Measurements from ENCODE around the gene TTLL5.
"Not testable (repeated sequence)": the region's sequence is repeated elsewhere in the genome, so short reads cannot be mapped to it uniquely, and the experiment has no call there.

The TTLL5 gene

DNA sequence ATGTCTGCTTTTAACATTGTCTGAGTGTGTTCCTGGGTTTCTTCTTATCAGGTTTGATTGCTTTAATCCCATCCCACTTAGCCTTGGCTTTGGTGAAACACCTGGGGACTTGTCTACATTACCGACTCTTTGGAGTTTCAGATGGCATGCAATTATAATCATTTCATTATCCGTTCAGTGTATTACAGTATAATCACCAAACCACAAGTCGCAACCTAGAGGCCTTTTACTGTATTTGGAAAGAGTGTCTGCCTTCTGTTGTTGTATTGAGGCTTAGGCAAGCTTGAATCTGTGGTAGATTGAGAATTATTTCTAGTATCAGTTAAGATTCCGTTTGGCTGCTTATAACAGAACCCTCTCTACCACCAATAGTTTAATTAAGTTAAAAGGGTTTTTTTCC lies 216.8 kb downstream of the TTLL5 start:
- no peak for DNase-seq

DNA sequence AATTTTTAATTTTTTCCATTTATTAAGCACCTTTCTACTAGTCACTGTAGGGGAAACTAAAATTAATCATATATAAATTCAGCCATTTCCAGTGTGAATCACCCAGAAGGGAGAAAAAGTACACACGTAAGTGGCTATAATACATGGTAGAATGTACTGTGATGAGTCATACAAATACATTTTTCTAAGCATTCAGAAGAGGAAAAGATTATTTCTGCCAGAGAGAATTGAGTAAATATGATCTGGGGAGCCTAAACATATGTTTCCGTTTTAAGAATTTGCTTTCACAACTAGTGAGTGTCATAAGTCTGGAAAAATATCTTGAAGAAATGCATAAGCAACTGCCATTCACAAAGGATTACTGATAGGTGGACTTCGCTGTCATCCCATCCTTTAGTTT lies 218.0 kb downstream of the TTLL5 start:
- no peak for DNase-seq

DNA sequence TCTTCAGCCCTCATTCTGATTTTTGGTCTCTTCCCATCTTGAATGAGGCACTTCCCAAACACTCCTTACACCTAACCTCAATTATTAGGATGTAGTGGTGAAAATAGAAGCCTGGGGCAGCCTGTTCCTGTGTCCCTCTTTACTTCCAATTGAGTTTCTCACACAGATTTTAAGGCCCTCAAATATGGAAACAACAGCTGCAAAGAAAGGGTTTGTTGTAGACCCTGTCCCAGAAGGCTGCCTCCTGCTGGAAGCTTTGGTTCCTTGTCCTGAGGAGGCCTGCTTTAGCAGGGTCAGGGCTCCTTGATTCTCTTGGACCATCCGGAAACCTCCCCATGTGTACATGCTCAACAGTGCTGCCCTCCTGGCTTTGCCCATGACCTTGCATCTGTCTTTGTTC lies 219.5 kb downstream of the TTLL5 start:
- no peak for DNase-seq

DNA sequence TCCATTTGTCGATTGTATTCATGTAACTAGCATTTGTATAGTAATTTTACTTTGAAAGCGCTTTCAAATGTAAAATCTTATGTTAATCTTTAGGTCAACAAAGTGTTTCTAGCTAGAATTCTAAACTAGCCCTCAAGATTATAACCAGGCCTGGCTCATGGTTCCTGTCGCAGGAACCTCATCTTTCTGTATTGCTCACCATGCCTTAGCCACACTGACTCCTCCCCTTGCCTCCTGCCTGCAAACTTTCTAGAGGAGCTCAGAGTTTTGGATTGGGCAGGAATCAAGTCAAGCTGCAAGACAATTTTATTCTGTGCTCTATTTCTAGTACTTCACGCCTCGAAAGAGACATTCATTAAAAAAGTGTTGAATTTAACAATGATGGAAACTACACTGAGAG lies 220.9 kb downstream of the TTLL5 start:
- DNase-seq, result no peak

DNA sequence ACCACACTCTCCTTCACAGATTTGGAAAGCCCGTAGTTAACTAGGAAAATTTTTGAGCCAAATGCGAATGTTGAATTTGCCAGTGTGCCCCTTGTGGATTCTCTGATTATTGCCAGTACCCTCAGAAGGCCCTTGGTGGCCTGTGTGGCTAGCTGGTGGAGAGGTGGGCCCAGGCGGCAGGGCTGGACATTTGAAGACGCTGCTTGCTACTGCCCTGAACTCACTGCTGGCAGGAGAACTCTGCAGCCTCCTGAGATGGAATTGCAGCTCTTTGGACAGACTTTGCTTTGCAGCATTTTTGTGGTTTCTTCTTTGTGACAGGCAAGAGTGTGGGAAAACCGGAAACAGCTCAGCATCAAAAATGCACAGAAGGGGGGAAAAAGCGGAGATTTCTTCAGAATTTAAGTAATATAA lies 223.2 kb downstream of the TTLL5 start:
- no peak for DNase-seq

DNA sequence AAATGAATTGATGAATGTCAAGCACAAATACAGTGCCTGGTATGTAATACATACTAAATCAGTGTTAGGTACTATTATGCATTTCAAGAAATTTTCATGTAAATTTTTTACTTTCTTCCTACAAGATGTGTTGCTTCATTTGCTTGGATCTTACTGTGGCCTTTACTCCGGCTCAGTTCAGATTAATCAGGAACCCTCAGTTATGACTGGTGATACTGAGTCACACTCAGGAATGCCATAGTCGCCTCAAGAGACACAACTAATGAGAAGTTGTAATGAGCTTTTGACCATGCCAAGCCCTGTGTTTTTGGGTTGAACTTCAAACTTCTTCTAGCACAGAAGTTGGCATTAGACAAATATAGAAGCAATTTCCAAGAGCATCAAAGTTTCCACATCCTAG lies 224.8 kb downstream of the TTLL5 start:
- no peak for DNase-seq

DNA sequence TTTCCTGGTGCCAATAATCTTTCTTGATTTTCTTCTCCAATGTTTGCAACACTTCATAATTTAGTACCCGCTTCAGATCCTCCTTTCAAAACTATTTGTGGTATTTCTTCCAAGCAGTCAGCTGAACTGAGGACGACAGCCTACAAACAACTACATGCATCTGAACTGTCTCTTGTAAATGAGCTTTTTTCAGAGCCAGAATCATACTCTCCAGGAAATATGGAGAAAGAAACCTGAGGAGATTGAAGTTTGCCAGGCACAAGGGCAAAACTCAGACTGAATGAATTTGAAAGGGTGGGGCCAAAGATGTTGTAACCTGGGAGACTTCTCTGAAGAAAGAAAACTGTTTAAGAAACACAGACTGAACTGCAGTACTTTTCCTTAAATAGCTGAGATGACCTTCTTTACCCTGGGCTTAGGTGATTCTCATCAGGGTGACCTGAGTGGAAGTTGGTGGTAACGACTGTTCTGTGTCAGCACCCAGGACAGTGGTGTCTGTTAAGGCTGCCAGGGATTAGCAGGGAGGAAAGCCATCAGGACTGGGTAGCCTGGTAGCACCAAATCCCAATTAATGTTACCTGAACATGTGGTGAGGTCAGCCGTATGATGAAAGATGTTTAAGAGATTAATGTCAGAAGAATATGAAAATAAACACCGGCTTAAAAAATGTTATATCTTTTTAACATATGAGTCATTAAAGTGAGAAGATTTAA lies 225.7 kb downstream of the TTLL5 start:
- DNase-seq, result no peak

DNA sequence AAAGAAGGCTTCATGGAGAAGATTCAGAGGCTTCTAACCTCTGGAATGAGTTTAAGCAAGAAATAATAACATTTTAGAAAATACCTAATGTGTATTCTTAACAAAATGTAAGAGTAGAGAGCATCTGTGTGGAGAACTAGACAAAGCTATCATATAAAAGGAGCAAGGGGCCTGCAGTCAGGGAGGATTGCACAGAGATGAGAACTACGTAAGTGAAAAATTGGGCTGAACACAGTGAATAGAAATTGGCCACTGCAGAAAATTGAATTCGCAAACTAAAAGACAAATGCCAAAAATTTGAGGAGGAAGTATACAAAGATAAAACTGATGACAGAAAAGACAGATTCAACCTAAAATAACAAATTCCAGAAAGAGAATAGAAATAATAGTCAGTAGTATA lies 227.9 kb downstream of the TTLL5 start:
- DNase-seq, result no peak

DNA sequence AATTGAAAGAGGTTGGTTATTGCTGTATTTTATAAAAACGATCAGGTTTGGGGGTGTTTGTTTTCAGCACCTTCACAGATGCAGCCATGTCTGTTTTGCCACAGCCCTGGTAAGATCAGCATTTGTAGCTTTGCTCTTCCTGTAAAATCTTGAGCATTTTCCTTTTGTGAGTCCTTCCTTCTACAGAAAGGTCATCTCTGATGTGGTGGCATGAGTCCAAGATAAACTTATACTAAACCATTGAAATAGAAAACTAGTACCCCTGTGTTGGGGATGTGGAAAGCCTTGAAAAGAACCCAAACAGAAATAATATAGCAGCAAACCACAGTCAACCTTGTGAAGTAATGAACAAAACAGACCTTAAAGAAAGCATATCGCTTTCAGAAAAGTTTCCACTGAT lies 235.3 kb downstream of the TTLL5 start:
- DNase-seq, result no peak

DNA sequence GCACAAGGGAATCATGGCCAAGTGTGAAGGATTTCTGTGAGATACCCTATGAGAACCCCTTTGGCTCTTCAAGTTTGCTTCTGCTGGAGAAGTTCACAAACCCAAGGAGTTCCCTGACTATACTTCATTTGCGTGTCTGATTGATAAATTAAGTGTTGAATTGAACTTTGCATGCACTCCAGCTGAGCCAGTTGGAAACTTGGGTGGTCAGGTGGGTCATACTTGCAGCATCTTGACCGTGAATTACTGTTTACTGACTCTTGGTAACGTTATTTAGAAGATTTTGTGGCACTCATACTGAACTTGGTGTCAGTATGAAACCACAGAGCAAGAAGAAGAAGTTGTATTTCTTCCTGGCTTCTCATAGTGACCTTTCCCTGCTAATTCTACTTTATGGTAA lies 243.3 kb downstream of the TTLL5 start:
- DNase-seq, result no peak

DNA sequence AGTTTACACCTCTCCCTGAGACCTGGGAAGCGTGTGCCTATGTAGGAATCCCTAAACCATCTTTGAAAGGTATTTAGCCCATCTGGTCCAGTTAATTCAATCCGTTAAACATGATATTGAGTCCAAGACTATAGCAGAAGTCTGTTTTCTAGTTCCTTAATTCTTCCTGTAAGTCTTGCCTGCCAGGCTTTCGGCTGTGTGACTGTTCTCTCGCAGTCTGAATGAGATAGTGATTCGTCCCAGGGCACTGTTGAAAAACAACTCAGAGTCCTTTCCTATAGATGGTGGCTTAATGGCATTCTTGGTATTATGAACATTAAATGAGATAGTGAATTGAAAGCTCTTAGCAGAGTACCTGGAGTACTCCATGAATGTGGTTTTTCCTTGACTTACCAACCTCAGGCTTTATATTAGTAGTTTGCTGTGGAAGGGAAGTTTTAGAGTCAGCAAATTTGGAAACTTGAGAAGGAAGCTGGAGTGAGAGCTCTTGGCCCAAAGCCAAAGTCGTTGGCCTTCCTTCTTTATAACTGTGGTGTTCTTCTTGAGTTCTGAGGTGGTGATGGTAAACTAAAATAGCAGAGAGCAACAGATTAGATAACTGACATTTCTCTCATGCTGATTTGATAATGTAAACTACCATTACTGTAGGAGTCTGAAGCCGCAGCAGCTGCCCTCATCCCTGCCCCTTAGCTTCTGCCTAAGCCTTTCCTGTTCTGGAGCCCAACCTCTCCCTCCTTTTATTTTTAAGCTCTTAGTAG lies 244.3 kb downstream of the TTLL5 start:
- no peak for DNase-seq

DNA sequence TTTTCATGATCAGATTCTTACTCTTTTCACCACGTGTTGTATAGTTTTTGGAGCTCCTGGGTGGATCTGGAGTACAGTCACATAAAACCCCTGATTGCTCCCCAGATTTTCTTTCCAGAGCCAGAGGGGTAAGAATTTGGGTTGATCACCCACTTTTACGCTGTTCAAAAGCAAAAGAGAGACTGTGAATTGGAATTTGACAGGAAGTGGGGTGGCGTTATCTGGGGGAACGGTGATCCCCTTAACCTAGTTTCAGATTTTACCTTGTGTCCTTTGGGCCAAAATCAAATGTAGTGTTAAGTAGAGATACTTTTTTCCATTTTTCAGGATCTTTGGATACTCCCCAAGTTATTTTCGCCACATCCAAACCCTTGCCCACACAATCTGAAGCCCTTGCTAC lies 245.2 kb downstream of the TTLL5 start:
- no peak for DNase-seq

DNA sequence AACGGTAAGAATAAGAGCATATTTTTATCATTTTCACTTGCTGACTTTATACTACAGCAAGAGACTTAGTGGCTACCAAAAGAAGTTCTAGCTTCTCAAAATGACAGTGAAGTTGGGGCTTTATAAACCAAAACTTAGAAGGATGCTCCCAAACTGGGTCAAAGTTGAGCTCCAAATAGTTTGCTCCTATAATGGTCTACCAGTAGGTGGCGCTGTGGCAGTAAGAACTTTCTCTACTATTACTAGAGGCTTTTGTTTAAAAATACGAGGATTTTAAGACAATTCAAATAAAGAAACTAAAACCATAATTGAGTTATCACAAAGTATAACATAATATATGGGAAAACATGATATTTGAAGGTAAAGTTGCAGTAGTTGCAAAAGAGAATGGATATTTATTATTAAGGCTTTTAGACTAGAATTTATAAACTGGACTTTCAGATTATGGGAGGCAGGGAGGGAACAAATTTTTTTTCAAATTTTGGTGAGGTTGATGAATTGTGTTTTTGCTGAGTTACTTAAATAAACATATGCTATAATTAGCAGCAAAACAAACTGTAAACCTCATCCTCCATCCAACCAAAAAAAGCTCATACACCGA lies 245.7 kb downstream of the TTLL5 start:
- DNase-seq, result peak; percentile 65

DNA sequence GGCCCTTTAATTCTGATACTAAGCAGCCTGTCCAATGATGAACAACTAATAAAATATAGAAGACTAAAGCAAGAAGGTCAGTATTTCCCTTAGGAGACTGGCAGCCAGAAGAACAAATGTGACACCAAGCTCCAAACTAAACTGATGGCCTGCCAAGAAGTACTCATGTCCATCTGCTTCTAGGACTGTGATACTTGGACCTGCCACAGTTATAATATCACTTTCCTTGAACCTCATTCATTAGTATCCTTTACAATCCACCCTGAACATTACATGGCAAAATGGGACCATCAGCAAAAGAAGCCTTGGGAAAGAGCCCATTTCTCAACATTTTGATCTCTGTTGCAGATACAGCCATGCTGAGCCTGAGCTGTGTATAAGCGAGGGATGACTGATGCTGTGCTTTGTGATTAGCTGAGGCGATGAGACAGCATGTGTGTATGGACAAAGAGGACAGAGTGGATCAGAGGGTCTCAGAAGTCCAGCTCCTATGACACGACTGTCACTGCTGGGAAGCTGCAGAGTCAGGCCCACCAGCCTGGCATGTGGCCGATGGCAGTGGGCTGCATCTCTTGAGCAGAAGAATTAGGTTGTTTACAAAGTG lies 246.8 kb downstream of the TTLL5 start:
- no peak for DNase-seq

DNA sequence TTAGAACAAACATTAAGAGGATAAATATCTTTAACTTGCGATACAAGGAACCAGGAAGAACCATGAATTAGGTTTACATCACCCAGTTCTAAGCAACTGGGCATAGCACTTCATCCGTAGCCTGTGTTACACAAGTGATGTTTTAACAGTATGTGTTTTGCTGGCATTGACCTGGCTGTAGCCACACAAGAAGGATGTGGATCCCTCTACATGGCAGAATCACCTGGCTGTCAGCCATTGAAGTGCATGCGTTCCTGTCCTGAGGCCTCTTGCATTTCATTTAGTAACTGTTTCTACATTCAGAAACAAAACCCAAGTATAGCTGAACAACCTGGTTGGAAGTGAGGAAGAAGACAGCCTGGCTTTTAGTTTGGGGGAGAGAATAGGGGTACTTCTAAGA lies 248.6 kb downstream of the TTLL5 start:
- no peak for DNase-seq

DNA sequence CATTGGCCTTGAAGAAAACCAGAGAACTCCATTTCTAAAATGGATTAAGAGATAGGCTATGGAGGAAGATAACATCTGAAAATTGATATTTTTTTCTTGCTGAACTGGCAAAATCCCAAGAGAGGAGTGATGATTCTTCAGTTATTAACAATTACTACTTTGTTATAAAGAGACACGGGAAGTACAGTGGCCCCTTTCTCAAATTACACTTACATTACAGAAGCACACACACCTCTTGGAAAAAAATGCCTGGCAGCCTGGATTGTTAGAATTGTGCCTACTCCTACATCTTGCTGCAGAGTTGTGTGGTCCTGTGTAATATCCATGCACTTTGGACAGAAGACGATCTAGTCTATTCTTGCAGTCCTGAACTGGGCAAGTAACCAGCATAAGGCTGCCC lies 249.0 kb downstream of the TTLL5 start:
- DNase-seq, result no peak

DNA sequence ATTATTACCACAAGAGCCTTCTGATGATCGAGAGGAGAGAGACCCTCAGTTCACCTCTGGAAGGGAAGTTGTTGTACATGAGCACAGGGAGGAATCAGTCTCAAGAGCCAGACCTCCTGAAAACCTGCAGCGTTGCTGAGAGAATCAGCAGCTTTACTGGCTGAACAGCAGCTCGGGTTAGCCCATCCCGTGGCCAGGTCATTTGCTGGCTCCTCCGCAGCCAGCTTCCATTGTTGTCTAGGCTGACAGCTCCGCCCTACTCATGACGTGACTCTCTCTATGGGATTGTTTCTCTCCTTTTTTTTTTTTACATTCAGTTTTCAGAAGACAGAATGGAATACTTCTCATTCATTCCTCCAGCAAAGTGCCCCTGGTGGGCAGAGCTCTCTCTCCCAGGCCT lies 250.8 kb downstream of the TTLL5 start:
- DNase-seq, result no peak

DNA sequence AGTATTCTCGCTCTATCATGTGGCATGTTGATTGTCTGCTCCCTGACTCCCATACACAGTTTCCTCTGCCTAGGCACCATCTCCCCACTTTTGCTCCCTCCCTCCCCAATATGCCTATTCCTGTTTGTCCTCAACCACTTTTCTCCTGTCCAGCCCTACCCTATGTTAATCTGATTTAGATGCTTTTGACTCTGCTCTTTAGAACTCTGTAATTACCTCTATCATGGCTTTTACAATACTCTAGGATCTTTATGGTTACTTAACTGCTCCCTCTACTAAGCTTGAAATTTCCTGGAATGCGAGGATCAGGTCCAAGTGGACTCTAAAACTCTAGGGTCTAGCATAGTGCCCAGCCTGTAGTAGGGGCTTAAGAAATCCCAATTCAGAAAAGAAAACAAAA lies 252.1 kb downstream of the TTLL5 start:
- DNase-seq, result no peak

DNA sequence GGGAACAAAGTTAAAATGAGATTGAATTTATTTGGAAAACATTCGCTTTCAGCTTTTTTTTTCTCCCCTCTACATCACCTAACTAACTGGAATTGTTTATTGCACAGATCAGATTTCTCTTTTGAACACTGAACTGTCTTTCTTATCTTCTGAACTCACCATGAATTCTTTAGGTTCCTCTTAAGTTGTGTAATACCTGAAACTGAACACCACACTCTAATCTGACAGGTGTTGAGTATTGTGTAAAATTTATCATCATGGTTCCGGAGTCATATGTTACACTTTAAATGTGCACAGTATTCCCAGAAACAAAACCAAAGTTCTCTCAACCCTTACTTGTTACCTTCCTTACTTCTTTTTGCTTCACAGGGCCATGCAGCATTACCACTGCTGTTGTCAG lies 254.0 kb downstream of the TTLL5 start:
- DNase-seq, result no peak

DNA sequence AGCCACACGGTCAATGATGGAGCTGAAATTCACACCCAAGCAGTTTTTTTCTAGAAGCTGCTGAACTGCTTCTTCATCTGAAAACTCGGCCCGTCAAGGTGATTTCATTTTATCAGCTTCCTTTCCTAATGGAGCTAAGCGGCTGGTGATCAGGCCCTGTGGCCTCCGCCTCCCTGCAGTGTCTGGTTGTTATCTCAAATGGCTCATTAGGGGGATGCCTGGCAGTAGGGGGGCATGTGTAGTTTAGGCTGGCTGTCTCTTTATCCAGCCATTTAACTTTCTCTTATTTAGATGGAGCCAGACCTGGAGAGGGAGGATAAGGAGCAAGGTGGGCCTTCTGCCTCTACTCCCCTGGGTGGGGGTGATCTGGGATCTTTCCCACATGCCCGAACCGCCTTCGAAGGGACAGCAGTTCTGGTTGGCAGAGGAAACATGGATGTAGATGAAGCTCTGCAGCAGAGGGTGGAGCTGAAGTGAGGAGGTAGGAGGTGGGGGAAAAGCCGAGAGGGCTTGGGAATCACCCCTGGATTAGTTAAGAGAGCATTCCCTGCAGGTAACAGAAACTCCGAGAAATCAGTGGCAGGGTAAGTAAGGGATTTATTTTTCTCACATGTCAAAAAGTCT lies 256.4 kb downstream of the TTLL5 start:
- DNase-seq, result no peak

DNA sequence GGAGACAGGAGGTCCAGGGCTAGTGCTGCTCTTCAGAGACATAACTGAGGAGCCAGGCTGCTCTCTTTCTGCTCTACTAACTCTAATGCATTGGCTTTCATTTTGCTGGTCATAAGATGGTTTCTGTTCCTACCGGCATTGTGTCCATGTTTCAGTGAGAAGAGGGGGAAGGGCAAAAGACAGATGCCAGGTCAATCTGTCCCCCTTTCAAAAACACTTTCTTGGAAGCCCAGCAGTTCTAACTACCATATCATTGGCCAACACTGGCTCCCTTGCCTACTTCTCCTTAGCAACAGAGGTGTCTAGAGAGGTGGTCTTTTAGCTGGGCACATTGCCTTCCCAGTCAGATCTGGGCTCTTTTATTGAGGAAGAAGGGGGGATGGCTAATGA lies 256.9 kb downstream of the TTLL5 start:
- no peak for DNase-seq

DNA sequence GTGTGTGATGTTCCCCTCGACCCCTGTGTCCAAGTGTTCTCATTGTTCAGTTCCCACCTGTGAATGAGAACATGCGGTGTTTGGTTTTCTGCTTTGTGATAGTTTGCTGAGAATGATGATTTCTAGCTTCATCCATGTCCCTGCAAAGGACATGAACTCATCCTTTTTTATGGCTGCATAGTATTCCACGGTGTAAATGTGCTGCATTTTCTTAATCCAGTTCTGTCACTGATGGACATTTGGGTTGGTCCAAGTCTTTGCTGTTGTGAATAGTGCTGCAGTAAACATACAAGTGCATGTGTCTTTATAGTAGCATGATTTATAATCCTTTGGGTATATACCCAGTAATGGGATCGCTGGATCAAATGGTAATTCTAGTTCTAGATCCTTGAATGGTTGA lies 259.4 kb downstream of the TTLL5 start:
- DNase-seq, result not testable (repeated sequence)

DNA sequence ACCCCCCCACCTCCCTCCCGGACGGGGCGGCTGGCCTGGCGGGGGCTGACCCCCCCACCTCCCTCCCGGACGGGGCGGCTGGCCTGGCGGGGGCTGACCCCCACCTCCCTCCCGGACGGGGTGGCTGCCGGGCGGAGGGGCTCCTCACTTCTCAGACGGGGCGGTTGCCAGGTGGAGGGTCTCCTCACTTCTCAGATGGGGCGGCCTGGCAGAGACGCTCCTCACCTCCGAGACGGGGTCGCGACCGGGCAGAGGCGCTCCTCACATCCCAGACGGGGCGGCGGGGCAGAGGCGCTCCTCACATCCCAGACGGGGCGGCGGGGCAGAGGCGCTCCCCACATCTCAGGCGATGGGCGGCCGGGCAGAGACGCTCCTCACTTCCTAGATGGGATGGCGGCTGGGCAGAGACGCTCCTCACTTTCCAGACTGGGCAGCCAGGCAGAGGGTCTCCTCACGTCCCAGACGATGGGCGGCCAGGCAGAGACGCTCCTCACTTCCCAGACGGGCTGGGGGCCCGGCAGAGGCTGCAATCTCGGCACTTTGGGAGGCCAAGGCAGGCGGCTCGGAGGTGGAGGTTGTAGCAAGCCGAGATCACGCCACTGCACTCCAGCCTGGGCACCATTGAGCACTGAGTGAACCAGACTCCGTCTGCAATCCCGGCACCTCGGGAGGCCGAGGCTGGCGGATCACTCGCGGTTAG lies 264.2 kb downstream of the TTLL5 start:
- DNase-seq, result not testable (repeated sequence)

Data from CD4-positive, alpha-beta T cell treated with Interleukin-21 for 1 hour (primary cell).